Measurements from ENCODE around the gene UBASH3A. TPM values are rescaled to one million over a fixed set of nuclear protein-coding genes. Genes with fewer than 3 reads are reported as not detected.

The UBASH3A gene
- total RNA-seq, 3 donors from 2014 or later = 0.60 to 2.5 (median 1.8) TPM

DNA sequence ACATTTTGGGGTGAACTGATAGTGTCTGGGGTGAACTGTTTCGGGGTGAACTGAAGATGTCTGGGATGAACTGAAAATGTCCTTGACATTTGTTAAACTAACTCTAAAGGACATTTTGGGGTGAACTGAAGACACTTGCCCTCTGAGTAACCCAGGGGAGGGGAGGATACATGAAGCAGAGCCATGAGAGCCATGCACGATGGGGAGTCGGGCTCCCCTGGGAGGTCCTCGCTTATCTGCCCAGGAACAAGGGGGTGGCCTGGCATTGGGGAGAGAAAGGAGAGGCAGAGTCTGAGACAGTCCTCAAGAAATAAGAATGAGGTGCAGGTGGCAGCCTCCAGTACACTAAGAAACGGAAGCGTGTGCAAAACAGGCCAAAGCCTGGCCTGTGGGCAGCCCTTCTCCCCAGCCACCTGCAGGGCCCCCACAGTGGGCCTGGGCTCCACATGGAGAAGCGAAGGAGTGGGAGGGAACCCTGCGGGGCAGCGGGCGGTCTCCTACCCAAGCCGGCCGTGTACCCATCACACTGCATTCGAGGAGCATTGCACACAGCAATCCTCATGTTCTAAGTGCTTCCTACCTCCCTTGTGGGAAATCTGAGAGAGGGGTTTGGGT lies 68.1 kb downstream of the UBASH3A start:
- no peak for ATAC-seq
- Histone ChIP-seq H3K9me3 (no peaks in the 10 kb centered on the region), H3K4me3 (no peak overlapping the region), H3K4me1 (ENCODE audit: low read depth) (peaks cover 38% of the 10 kb centered on the region), H3K36me3 (ENCODE audit: low read depth) (no peaks in the 10 kb centered on the region)
- peak in 1 of 3 donors; percentile 25 for DNase-seq
- TF ChIP-seq, protein P1, sequence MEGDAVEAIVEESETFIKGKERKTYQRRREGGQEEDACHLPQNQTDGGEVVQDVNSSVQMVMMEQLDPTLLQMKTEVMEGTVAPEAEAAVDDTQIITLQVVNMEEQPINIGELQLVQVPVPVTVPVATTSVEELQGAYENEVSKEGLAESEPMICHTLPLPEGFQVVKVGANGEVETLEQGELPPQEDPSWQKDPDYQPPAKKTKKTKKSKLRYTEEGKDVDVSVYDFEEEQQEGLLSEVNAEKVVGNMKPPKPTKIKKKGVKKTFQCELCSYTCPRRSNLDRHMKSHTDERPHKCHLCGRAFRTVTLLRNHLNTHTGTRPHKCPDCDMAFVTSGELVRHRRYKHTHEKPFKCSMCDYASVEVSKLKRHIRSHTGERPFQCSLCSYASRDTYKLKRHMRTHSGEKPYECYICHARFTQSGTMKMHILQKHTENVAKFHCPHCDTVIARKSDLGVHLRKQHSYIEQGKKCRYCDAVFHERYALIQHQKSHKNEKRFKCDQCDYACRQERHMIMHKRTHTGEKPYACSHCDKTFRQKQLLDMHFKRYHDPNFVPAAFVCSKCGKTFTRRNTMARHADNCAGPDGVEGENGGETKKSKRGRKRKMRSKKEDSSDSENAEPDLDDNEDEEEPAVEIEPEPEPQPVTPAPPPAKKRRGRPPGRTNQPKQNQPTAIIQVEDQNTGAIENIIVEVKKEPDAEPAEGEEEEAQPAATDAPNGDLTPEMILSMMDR (IDR thresholded peaks at IDR 0.05) = no peak
- intact Hi-C loops (cut with DNase I, micrococcal nuclease) = no loop called here

DNA sequence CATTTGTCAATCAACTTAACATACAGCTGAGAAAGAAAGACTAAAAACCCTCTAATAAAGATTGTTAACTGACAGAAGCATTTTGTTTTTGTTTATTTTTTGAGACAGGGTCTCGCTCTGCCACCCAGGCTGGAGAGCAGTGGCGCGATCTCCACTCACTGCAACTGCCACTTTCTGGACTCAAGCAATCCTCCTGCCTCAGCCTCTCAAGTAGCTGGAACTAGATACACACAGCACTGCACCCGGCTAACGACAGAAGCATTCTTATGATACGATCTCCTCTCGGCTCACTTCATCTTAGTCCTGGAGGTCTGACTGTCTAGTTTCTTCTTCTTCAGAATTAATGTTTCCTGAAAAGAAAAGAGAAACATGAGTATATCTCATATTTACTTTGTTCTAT lies 68.8 kb downstream of the UBASH3A start:
- Histone ChIP-seq H3K36me3 (ENCODE audit: low read depth) (no peaks in the 10 kb centered on the region), H3K4me1 (ENCODE audit: low read depth) (peaks cover 38% of the 10 kb centered on the region), H3K9me3 (no peaks in the 10 kb centered on the region), H3K4me3 (no peak overlapping the region)
- ATAC-seq (no peak), DNase-seq (peak in 1 of 3 donors; percentile 5)
- TF ChIP-seq, protein P1 (IDR thresholded peaks at IDR 0.05) = no peak
- intact Hi-C loops (cut with DNase I, micrococcal nuclease) = no loop called here

DNA sequence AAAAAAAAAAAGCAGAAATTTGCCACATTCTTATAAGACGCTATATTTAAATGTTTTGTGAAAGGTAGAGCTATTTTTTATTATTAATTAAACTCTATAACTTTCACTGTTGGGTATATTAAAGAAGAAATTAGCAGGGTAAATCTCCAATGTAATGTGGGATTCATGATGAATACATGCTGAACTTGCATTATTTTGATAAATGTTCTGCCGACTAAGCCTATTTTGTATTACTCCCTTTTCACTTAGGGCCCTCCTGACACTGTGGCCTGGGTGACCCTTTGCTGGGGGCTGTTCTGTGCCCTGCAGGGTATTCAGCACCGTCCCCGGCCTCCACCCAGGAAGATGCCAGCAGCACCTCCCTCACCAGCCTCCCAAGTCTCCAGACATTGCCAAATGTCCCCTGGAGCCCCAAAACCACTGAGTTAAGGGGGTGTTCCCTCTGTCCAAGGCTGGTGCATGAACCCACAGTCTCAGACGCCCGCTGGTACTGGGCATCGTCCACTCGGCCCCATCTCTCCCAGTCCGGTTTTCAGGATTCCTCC lies 69.9 kb downstream of the UBASH3A start:
- intact Hi-C loops (cut with DNase I, micrococcal nuclease) = no loop called here
- no peaks in the 10 kb centered on the region for H3K36me3 ChIP-seq (ENCODE audit: low read depth)
- TF ChIP-seq, protein P1 (IDR thresholded peaks at IDR 0.05) = no peak
- no peak overlapping the region for H3K4me3 ChIP-seq
- ATAC-seq (no peak), DNase-seq (no peak)
- peaks cover 29% of the 10 kb centered on the region for H3K4me1 ChIP-seq (ENCODE audit: low read depth)
- no peaks in the 10 kb centered on the region for H3K9me3 ChIP-seq

DNA sequence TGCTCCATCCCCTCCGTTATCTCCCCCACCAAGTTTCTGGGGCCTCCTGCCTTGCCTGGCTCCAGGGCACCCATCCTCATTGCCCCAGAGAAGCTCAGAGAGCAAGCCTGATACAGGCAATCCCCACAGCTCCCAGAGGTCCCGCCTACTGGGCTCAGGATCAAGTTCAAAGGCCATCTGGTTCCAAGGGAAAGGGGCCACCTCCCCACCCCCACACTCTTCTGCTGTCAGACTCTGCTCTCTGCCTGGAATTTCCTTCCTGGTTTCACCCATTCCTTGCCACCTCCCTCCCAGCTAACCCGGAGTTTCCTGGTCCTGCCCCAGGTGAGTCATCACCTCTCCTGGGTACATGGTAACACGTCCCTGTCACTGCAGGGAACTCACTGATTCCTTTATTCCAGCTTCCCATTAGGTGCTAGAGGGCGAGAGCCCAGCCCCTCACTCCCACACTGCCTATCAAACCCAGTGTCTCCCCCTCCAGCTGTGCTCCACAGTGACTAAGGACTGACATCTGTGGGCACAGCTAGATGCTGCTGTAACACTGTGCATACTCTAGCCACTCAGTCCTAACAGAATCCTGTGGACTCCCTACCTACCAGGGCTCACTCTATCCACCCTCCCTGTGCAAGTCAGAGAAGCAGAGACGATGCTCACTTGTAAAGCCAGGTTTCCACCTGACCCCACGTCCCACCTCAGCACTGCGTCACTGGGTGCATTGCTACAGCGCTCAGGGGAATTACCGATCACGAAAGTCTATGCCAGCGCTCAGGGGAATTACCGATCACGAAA lies 70.5 kb downstream of the UBASH3A start:
- DNase-seq = peak; percentile 91 to 97 (median 91)
- peak; percentile 95 for ATAC-seq
- intact Hi-C loops (cut with DNase I, micrococcal nuclease) = no loop called here

DNA sequence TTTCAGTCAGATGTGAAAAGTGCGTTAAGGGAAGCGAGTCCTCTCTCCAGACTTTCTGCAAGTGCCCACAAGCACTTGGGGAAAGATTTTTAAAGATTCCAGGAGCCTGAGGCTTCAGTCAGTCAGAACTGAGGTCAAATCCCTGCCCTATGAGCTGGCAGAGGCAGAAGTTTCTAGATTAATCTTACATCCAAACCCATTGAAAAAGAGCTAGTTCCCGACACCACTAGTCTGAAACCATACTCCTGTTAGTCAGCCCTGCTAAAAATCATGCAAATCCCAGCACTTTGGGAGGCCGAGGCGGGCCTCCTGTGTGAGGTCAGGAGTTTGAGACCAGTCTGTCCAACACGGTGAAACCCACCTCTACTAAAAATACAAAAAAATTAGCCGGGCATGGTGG lies 71.3 kb downstream of the UBASH3A start:
- DNase-seq (peak in 1 of 3 donors; percentile 11), ATAC-seq (no peak)
- TF ChIP-seq, protein P1 (IDR thresholded peaks at IDR 0.05) = no peak
- Histone ChIP-seq H3K36me3 (ENCODE audit: low read depth) (no peaks in the 10 kb centered on the region), H3K9me3 (no peaks in the 10 kb centered on the region), H3K4me3 (no peak overlapping the region), H3K4me1 (ENCODE audit: low read depth) (peaks cover 18% of the 10 kb centered on the region)
- intact Hi-C loops (cut with DNase I, micrococcal nuclease) = no loop called here

More for the DNA sequence above, 70.5 kb downstream of the UBASH3A start:
- no peaks in the 10 kb centered on the region for H3K36me3 ChIP-seq (ENCODE audit: low read depth)
- H3K4me3 ChIP-seq = no peak overlapping the region
- TF ChIP-seq, protein P1 (IDR thresholded peaks at IDR 0.05) = no peak
- H3K4me1 ChIP-seq (ENCODE audit: low read depth) = peaks cover 22% of the 10 kb centered on the region
- H3K9me3 ChIP-seq = no peaks in the 10 kb centered on the region
